H9 (cell line): Measurements from ENCODE around the gene GFPT1. TPM values are rescaled to one million over a fixed set of nuclear protein-coding genes. Genes with fewer than 3 reads are reported as not detected.

ENCODE experiments used
- DNase-seq: peaks from one replicate; pipeline ENCODE4 v3.0.0-alpha.2; 2017
- H2AFZ ChIP-seq: one replicate; pipeline ENCODE4 v1.6.1; 2013; ENCODE audit warnings: mild to moderate bottlenecking, low read length, control low read depth, moderate library complexity
- H2AK5ac ChIP-seq: 2 replicates; pipeline ENCODE4 v1.6.1; 2013; ENCODE audit warnings: low read length, control low read depth, mixed read lengths; ENCODE audit not compliant: insufficient read length
- H2BK120ac ChIP-seq: one replicate; pipeline ENCODE4 v1.6.1; 2013; ENCODE audit warnings: low read depth, mild to moderate bottlenecking, low read length, control low read depth, inconsistent platforms; ENCODE audit not compliant: poor library complexity, severe bottlenecking
- H2BK12ac ChIP-seq: 2 replicates; pipeline ENCODE4 v1.6.1; 2013; ENCODE audit warnings: low read length, control low read depth, mixed read lengths, low read depth; ENCODE audit not compliant: insufficient read length
- H2BK15ac ChIP-seq: 2 replicates; pipeline ENCODE4 v1.6.1; 2013; ENCODE audit warnings: low read depth, low read length, control low read depth
- H2BK20ac ChIP-seq: one replicate; pipeline ENCODE4 v1.6.1; 2013; ENCODE audit warnings: low read depth, mild to moderate bottlenecking, low read length, control low read depth, inconsistent platforms; ENCODE audit not compliant: poor library complexity, severe bottlenecking
- H2BK5ac ChIP-seq: 2 replicates; pipeline ENCODE4 v1.6.1; 2013; ENCODE audit warnings: low read length, control low read depth, mixed read lengths; ENCODE audit not compliant: insufficient read length
- H3K14ac ChIP-seq: 2 replicates; pipeline ENCODE4 v1.6.1; 2013; ENCODE audit warnings: low read length, control low read depth; ENCODE audit not compliant: insufficient read depth
- H3K18ac ChIP-seq: 2 replicates; pipeline ENCODE4 v1.6.1; 2013; ENCODE audit warnings: low read depth, mild to moderate bottlenecking, mixed read lengths, low read length, control low read depth; ENCODE audit not compliant: insufficient read length
- H3K23ac ChIP-seq: 2 replicates; pipeline ENCODE4 v1.6.1; 2013; ENCODE audit warnings: low read length, control low read depth, mixed read lengths, low read depth; ENCODE audit not compliant: insufficient read length
- H3K23me2 ChIP-seq: 2 replicates; pipeline ENCODE4 v1.6.1; 2013; ENCODE audit warnings: low read depth, mild to moderate bottlenecking, mixed read lengths, low read length, control low read depth; ENCODE audit not compliant: insufficient read length, poor library complexity, severe bottlenecking
- H3K27ac ChIP-seq: 2 replicates; pipeline ENCODE4 v1.5.1; 2013; ENCODE audit warnings: low read length, control low read depth, mixed read lengths, low read depth; ENCODE audit not compliant: insufficient read length
- H3K27me3 ChIP-seq: 2 replicates; pipeline ENCODE4 v1.6.1; 2013; ENCODE audit warnings: low read length, control low read depth, inconsistent platforms; ENCODE audit not compliant: insufficient read depth
- H3K4ac ChIP-seq: 2 replicates; pipeline ENCODE4 v1.6.1; 2013; ENCODE audit warnings: low read depth, mild to moderate bottlenecking, control low read depth, inconsistent platforms, low read length, moderate library complexity
- H3K4me1 ChIP-seq: 2 replicates; pipeline ENCODE4 v1.6.1; 2013; ENCODE audit warnings: low read length, control low read depth, inconsistent platforms; ENCODE audit not compliant: insufficient read depth
- H3K4me2 ChIP-seq: 2 replicates; pipeline ENCODE4 v1.6.1; 2013; ENCODE audit warnings: low read length, control low read depth, mixed read lengths; ENCODE audit not compliant: insufficient read length, insufficient read depth
- H3K56ac ChIP-seq: 2 replicates; pipeline ENCODE4 v1.6.1; 2013; ENCODE audit warnings: low read depth, mild to moderate bottlenecking, mixed read lengths, low read length, control low read depth; ENCODE audit not compliant: insufficient read length
- H3K79me1 ChIP-seq: 2 replicates; pipeline ENCODE4 v1.6.1; 2013; ENCODE audit warnings: low read depth, mild to moderate bottlenecking, moderate library complexity, low read length, control low read depth, inconsistent platforms; ENCODE audit not compliant: insufficient read depth, poor library complexity, severe bottlenecking
- H3K79me2 ChIP-seq: 2 replicates; pipeline ENCODE4 v1.6.1; 2013; ENCODE audit warnings: low read length, control low read depth, inconsistent platforms; ENCODE audit not compliant: insufficient read depth
- H3K9ac ChIP-seq: 2 replicates; pipeline ENCODE4 v1.6.1; 2013; ENCODE audit warnings: low read length, control low read depth, mixed read lengths; ENCODE audit not compliant: insufficient read length; ENCODE audit errors: extremely low read depth
- H3K9me3 ChIP-seq: one replicate; pipeline ENCODE4 v1.6.1; 2013; ENCODE audit warnings: low read depth, low read length, inconsistent platforms; ENCODE audit not compliant: control insufficient read depth
- H3T11ph ChIP-seq: one replicate; pipeline ENCODE4 v1.6.1; 2013; ENCODE audit warnings: mild to moderate bottlenecking, low read length, control low read depth, inconsistent platforms
- H4K20me1 ChIP-seq: one replicate; pipeline ENCODE4 v1.6.1; 2013; ENCODE audit not compliant: control insufficient read depth, insufficient read length, insufficient read depth
- H4K5ac ChIP-seq: 2 replicates; pipeline ENCODE4 v1.6.1; 2013; ENCODE audit warnings: low read depth, mild to moderate bottlenecking, mixed read lengths, low read length, control low read depth; ENCODE audit not compliant: insufficient read length
- H4K8ac ChIP-seq: replicated peaks from 2 replicates; pipeline ENCODE4 v1.6.1; 2013; ENCODE audit warnings: low read length, control low read depth, mixed read lengths, low read depth; ENCODE audit not compliant: insufficient read length
- H4K91ac ChIP-seq: 2 replicates; pipeline ENCODE4 v1.6.1; 2013; ENCODE audit warnings: low read depth, mild to moderate bottlenecking, moderate library complexity, mixed read lengths, low read length, control low read depth; ENCODE audit not compliant: insufficient read length
- H3K27ac Mint-ChIP-seq, 3 experiments: 2 replicates in 2 of 3; 3 replicates in 1 of 3; pipeline ENCODE4 v1.8.0; 2020 to 2021; ENCODE audit warnings: mixed read lengths in 3 of 3, mild to moderate bottlenecking in 1 of 3, moderate library complexity in 1 of 3
- H3K27me3 Mint-ChIP-seq: 2 replicates; pipeline ENCODE4 v1.8.0; 2021; ENCODE audit warnings: low read depth, mild to moderate bottlenecking, moderate library complexity, mixed read lengths
- H3K36me3 Mint-ChIP-seq, 3 experiments: 2 replicates in 2 of 3; 3 replicates in 1 of 3; pipeline ENCODE4 v1.8.0; 2020 to 2021; ENCODE audit warnings: low read depth in 3 of 3, mixed read lengths in 3 of 3; ENCODE audit not compliant: insufficient read depth in 1 of 3
- H3K4me1 Mint-ChIP-seq, 2 experiments: 2 replicates each; pipeline ENCODE4 v1.8.0; 2020; ENCODE audit warnings: mixed read lengths in 2 of 2
- H3K4me3 Mint-ChIP-seq, 2 experiments: 2 replicates in 1 of 2; 3 replicates in 1 of 2; pipeline ENCODE4 v1.8.0; 2020 to 2021; ENCODE audit warnings: mild to moderate bottlenecking in 2 of 2, mixed read lengths in 2 of 2, moderate library complexity in 1 of 2
- H3K9me3 Mint-ChIP-seq, 2 experiments: 2 replicates in 1 of 2; 3 replicates in 1 of 2; pipeline ENCODE4 v1.8.0; 2020; ENCODE audit warnings: mild to moderate bottlenecking in 2 of 2, mixed read lengths in 2 of 2, moderate library complexity in 1 of 2
- CTCF ChIP-seq: fragments of 200-600 bp; sonication (generic); conservative IDR thresholded peaks from 3 replicates; pipeline ENCODE4 v1.8.0; 2021; ENCODE audit warnings: antibody characterized with exemption, mild to moderate bottlenecking
- WGBS: extraction: QIAGEN DNeasy Blood & Tissue Kit; methylation state at CpG from one replicate; pipeline ENCODE4 v1.1.7; 2013; ENCODE audit warnings: missing lambda C conversion rate, low lambda C conversion rate, mixed read lengths; ENCODE audit not compliant: insufficient read length; ENCODE audit errors: extremely low coverage; 5-methylcytosine and 5-hydroxymethylcytosine counted together
- total RNA-seq: library from RNA; stranded (reverse); gene quantifications from 2 replicates; pipeline ENCODE4 v1.2.1, GENCODE V29; 2021

GFPT1 gene
- total RNA-seq, 1 experiment from 2014 or later = 84.4 TPM

GRCh38 chr2:69330781-69331180 is 56.2 kb downstream of the GFPT1 start:
- Histone ChIP-seq H4K20me1 (no peaks in the 10 kb centered on the region), H3K9me3 (no peaks in the 10 kb centered on the region), H4K91ac (no peak overlapping the region), H4K5ac (no peak overlapping the region), H3K14ac (no peak overlapping the region), H2BK5ac (no peak overlapping the region), H3K79me1 (no peaks in the 10 kb centered on the region), H3K23me2 (no peaks in the 10 kb centered on the region), H4K8ac (no peak overlapping the region), H2BK15ac (no peak overlapping the region), H3K56ac (no peak overlapping the region), H2BK20ac (no peak overlapping the region), H2BK12ac (no peak overlapping the region), H2BK120ac (no peak overlapping the region), H2AK5ac (no peak overlapping the region), H3K4me2 (no peak overlapping the region), H3K4me1 (no peaks in the 10 kb centered on the region), H3K27me3 (no peaks in the 10 kb centered on the region), H3K18ac (no peak overlapping the region), H3K9ac (no peak overlapping the region), H3K23ac (no peak overlapping the region), H2AFZ (no peak overlapping the region), H3K79me2 (no peaks in the 10 kb centered on the region), H3K27ac (no peak overlapping the region), H3K4ac (no peak overlapping the region), H3T11ph (no peak overlapping the region)
- H3K27ac Mint-ChIP-seq = no peak overlapping the region
- no peaks in the 10 kb centered on the region for H3K27me3 Mint-ChIP-seq
- no peaks in the 10 kb centered on the region for H3K9me3 Mint-ChIP-seq
- TF ChIP-seq CTCF = no peak
- peaks cover 26 to 68% (median 61%) of the 10 kb centered on the region in 3 experiments; a peak in 6 of 7 replicates for H3K36me3 Mint-ChIP-seq
- no peak for DNase-seq
- no peaks in the 10 kb centered on the region for H3K4me1 Mint-ChIP-seq
- WGBS = no CpG with 5 or more reads among the region's 2 CpGs
- no peak overlapping the region for H3K4me3 Mint-ChIP-seq
